ENCODE data around the gene NRF1. TPM values are rescaled to one million over a fixed set of nuclear protein-coding genes. Genes with fewer than 3 reads are reported as not detected.
"Not testable (repeated sequence)": the region's sequence is repeated elsewhere in the genome, so short reads cannot be mapped to it uniquely, and the experiment has no call there.

NRF1 gene
- total RNA-seq, 1 donor: 14.0 TPM

DNA sequence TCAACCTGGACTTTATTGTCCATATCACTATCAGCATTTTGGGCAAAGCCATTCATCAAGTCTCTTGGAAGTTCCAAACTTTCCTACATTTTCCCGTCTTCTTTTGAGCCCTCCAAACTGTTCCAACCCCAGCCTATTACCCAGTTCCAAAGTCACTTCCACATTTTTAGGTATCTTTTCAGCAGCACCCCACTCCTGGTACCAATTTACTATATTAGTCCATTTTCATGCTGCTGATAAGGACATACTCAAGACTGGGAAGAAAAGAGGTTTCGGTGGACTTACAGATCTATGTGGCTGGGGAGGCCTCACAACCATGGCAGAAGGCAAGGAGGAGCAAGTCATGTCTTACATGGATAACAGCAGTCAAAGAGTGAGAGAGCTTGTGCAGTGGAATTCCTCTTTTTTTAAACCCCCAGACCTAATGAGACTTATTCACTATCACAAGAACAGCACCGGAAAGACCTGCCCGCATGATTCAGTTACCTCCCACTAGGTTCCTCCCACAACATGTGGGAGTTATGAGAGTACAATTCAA is 50.2 kb downstream of the NRF1 start:
- no peak for DNase-seq (ENCODE audit: low read depth)
- TF ChIP-seq CTCF (IDR thresholded peaks at IDR 0.05; ENCODE audit: insufficient read depth, low read length): no peak
- no peak overlapping the region for H3K4me3 ChIP-seq (ENCODE audit: low read depth, low read length)

- H3K4me3 ChIP-seq (ENCODE audit: low read depth, low read length); DNase-seq (ENCODE audit: low read depth): not testable (repeated sequence)
Measured at GRCh38 chr7:129663240-129663639, 51.7 kb downstream of the NRF1 start.

DNA sequence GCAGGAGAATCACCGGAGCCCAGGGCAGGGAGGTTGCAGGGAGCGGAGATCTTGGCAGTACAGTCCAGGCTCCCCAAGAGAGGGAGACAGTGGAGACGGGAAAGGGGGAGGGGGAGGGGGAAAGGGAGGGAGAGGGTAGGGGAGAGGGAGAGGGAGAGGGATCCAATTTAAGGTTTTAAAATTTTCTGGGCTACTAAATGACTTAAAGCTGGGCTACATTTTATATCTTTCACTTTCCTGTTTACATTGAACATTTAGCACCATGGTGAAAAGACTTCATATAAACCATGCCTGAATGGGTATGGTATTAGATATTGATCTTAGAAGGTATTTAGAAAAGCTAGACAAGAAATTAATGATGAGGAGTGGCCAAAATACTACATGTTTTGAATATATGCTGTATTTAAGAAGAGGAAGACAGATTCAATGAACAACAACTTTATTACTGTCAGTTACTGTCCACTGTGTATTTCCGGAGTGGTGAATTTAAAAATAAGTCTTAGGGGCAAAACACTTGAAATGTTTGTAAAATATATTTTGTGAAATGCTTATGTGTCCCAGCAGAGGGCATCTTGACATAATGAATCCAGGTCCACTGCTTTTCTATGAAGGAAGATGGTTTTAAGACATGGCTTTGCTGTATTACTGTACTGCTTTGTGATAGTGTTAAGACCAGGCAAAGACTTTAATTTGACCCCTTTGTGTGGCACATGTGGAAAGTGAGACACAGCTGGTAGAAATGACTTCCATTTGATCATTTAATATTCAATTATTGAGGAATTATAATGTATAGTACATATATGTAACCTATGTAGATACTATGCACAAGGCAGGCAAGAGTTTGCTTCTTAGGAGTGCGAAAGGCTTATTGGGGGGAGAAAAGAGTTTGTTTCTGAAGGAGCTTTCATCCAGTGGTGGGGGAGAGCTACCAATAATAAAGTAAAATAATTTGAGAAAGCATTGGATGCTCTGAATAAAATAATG is 52.8 kb downstream of the NRF1 start:
- no peak overlapping the region for H3K4me3 ChIP-seq (ENCODE audit: low read depth, low read length)
- peak; percentile 82 for DNase-seq (ENCODE audit: low read depth)
- TF ChIP-seq CTCF (IDR thresholded peaks at IDR 0.05; ENCODE audit: insufficient read depth, low read length): peak; percentile 60

- DNase-seq (ENCODE audit: low read depth): peak; percentile 93
- H3K4me3 ChIP-seq (ENCODE audit: low read depth, low read length): no peak overlapping the region
- TF ChIP-seq CTCF (IDR thresholded peaks at IDR 0.05; ENCODE audit: insufficient read depth, low read length): no peak
Measured at GRCh38 chr7:129665013-129665401, 53.5 kb downstream of the NRF1 start.

DNA sequence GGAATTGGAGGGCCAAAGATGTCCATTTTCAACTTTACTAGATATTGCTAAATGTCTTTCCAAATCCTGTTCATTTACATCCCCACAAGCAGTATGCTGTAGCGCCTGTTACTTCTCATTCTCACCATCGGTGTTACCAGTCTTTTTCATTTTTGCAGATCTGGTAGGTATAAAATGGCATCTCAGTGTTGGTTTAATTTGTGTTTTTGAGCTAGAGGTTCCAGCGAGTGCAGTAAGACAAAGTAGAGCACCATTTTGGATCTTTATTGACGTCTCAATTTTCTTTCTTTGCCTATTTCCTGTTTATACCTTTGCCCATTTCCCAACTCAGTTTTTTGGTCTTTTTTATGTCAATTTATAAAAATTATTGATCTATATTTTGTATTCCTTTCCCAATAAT is 55.6 kb downstream of the NRF1 start:
- DNase-seq (ENCODE audit: low read depth): no peak
- no peak for TF ChIP-seq CTCF (IDR thresholded peaks at IDR 0.05; ENCODE audit: insufficient read depth, low read length)

GRCh38 chr7:129667551-129667950 is 56.0 kb downstream of the NRF1 start:
- no peak for DNase-seq (ENCODE audit: low read depth)
- no peak overlapping the region for H3K4me3 ChIP-seq (ENCODE audit: low read depth, low read length)
- TF ChIP-seq CTCF (IDR thresholded peaks at IDR 0.05; ENCODE audit: insufficient read depth, low read length): no peak

More for the DNA sequence above, 55.6 kb downstream of the NRF1 start:
- no peak overlapping the region for H3K4me3 ChIP-seq (ENCODE audit: low read depth, low read length)

GRCh38 chr7:129669901-129670300 is 58.4 kb downstream of the NRF1 start:
- no peak for DNase-seq (ENCODE audit: low read depth)
- no peak overlapping the region for H3K4me3 ChIP-seq (ENCODE audit: low read depth, low read length)
- TF ChIP-seq CTCF (IDR thresholded peaks at IDR 0.05; ENCODE audit: insufficient read depth, low read length): no peak
